Measurements from ENCODE around the gene ZNF428. TPM values are rescaled to one million over a fixed set of nuclear protein-coding genes. Genes with fewer than 3 reads are reported as not detected.
A peak's percentile ranks its signal among the peaks of the same experiment; 100 is the strongest.

The ZNF428 gene
- polyA plus RNA-seq, 3 donors: 3.8 to 5.6 (median 3.9) TPM

GRCh38 chr19:43595605-43595998 is 23.8 kb downstream of the ZNF428 start:
- no peak for DNase-seq
- H3K4me1 Mint-ChIP-seq: peaks cover 27% of the 10 kb centered on the region
- peaks cover 35% of the 10 kb centered on the region for H3K79me2 ChIP-seq (ENCODE audit: insufficient read depth, low read length)

More at GRCh38 chr19:43595605-43595998, 23.8 kb downstream of the ZNF428 start:
- Histone ChIP-seq H3K27ac (ENCODE audit: low read depth in 1 of 2, low read length in 2 of 2) (peak overlapping the region; percentile 93 to 99), H2AFZ (ENCODE audit: insufficient read depth, low read depth, low read length, poor library complexity, severe bottlenecking) (peak overlapping the region; percentile 66), H3K4me1 (ENCODE audit: control insufficient read depth in 1 of 2, insufficient read depth in 2 of 2, low read length in 2 of 2) (peaks cover 31 to 35% of the 10 kb centered on the region in 2 donors), H3K9ac (ENCODE audit: insufficient read depth, low read length, poor library complexity, severe bottlenecking) (peak overlapping the region; percentile 94), H3K4me3 (replicated peaks in 1 of 3; ENCODE audit: low read depth in 2 of 3, low read length in 3 of 3) (peak overlapping the region; percentile 51 to 91 (median 73)), H3K9me3 (replicated peaks in 1 of 2; ENCODE audit: control insufficient read depth in 1 of 2, insufficient read depth in 1 of 2, low read length in 2 of 2) (no peaks in the 10 kb centered on the region), H3K27me3 (ENCODE audit: control insufficient read depth in 2 of 2, insufficient read depth in 2 of 2, low read length in 2 of 2) (no peaks in the 10 kb centered on the region), H4K20me1 (ENCODE audit: insufficient read depth, low read length) (peaks cover 15% of the 10 kb centered on the region), H3K4me2 (replicated peaks; ENCODE audit: extremely low read depth, low read length, poor library complexity, severe bottlenecking) (peak overlapping the region; percentile 92), H3K36me3 (replicated peaks in 1 of 2; ENCODE audit: control insufficient read depth in 1 of 2, insufficient read depth in 2 of 2, low read length in 2 of 2) (peaks cover 37 to 55% of the 10 kb centered on the region in 2 donors)
- 2% methylated on average over 17 of the region's 18 CpGs for WGBS (ENCODE audit: insufficient coverage)
- H3K4me3 Mint-ChIP-seq: peak overlapping the region; percentile 97 to 98
- no peaks in the 10 kb centered on the region for H3K9me3 Mint-ChIP-seq
- intact Hi-C loops (cut with micrococcal nuclease): loop anchor here (2.0 to 10.0 kb wide), 3 partner anchors 41 to 69 kb away; partner anchors contain the start of genes ETHE1 (in 1 of the 2) and ZNF575 (in 1 of the 2)
- peak overlapping the region; percentile 98 to 100 (median 99) for H3K27ac Mint-ChIP-seq
- no peak for TF ChIP-seq CTCF (IDR thresholded peaks at IDR 0.05)
- peaks cover 40 to 52% of the 10 kb centered on the region in 2 donors for H3K36me3 Mint-ChIP-seq
- H3K27me3 Mint-ChIP-seq (ENCODE audit: low read depth in 3 of 3): peaks cover 0 to 3% (median 0%) of the 10 kb centered on the region in 3 donors
